Esophagus squamous epithelium (tissue), 5 donors: ENCODE data around the gene KLHL5. TPM values are rescaled to one million over a fixed set of nuclear protein-coding genes. Genes with fewer than 3 reads are reported as not detected.

Experiments
- DNase-seq: peaks from one replicate; lab custom pipeline; 2025; lab: John Stamatoyannopoulos, UW
- H3K27ac ChIP-seq, 4 donors: fragments of 200-600 bp; sonication (generic); one replicate each; pipeline ENCODE4 v1.5.1; 2016 to 2019; ENCODE audit warnings: mild to moderate bottlenecking in 1 of 4
- H3K27me3 ChIP-seq, 4 donors: fragments of 200-600 bp; sonication (generic); 1 replicate in 3 of 4; 2 replicates in 1 of 4; pipeline versions ENCODE4 v1.5.1 to v1.6.0; 2017 to 2021; ENCODE audit warnings: antibody characterized with exemption in 1 of 4
- H3K36me3 ChIP-seq, 3 donors: fragments of 200-600 bp; sonication (generic); one replicate each; pipeline ENCODE4 v1.5.1; 2016 to 2019
- H3K4me1 ChIP-seq, 3 donors: fragments of 200-600 bp; sonication (generic); one replicate each; pipeline ENCODE4 v1.5.1; 2017 to 2019
- H3K4me3 ChIP-seq, 4 donors: fragments of 200-600 bp; sonication (generic); 1 replicate in 3 of 4; 2 replicates in 1 of 4; pipeline ENCODE4 v1.5.1; 2016 to 2019; ENCODE audit warnings: mild to moderate bottlenecking in 2 of 4, moderate library complexity in 1 of 4
- H3K9me3 ChIP-seq, 3 donors: fragments of 200-600 bp; sonication (generic); one replicate each; pipeline ENCODE4 v1.5.1; 2016 to 2019
- POLR2A ChIP-seq, 4 donors: fragments of 450-650 bp; IDR thresholded peaks; one replicate each; pipeline ENCODE4 v1.6.1; 2017; ENCODE audit warnings: antibody characterized with exemption in 4 of 4, mild to moderate bottlenecking in 4 of 4, moderate library complexity in 3 of 4
- WGBS, 2 donors: methylation state at CpG; one replicate each; pipeline ENCODE4 v1.1.5; 2018; 5-methylcytosine and 5-hydroxymethylcytosine counted together
- intact Hi-C: fragments of 100-400 bp; cut with DNase I; formaldehyde crosslinking; loops from one replicate; pipeline ENCODE4 v1.15.0; 2022
- total RNA-seq, 4 donors: library from RNA; depleted of rRNA; stranded (reverse); fragments of >200 nt; gene quantifications; one replicate each; pipeline ENCODE4 v1.1.0, GENCODE V29; 2016
- TF ChIP-seq, protein P1 (sequence below), 6 experiments: fragments of 450-650 bp in 4 of 6; fragments of 200-600 bp in 2 of 6; sonication (generic) in 2 of 6; IDR thresholded peaks; one replicate each; pipeline ENCODE4 v1.5.1; 2016 to 2019; ENCODE audit warnings: antibody characterized with exemption in 6 of 6, mild to moderate bottlenecking in 4 of 6, moderate library complexity in 4 of 6
- donor health status: DM: yes; HTN: yes; CAD: no.

Gene KLHL5, protein sequence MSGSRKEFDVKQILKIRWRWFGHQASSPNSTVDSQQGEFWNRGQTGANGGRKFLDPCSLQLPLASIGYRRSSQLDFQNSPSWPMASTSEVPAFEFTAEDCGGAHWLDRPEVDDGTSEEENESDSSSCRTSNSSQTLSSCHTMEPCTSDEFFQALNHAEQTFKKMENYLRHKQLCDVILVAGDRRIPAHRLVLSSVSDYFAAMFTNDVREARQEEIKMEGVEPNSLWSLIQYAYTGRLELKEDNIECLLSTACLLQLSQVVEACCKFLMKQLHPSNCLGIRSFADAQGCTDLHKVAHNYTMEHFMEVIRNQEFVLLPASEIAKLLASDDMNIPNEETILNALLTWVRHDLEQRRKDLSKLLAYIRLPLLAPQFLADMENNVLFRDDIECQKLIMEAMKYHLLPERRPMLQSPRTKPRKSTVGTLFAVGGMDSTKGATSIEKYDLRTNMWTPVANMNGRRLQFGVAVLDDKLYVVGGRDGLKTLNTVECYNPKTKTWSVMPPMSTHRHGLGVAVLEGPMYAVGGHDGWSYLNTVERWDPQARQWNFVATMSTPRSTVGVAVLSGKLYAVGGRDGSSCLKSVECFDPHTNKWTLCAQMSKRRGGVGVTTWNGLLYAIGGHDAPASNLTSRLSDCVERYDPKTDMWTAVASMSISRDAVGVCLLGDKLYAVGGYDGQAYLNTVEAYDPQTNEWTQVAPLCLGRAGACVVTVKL
- 10 to 100 TPM in 3 of 4 donors, 1 to 10 TPM in 1; 4.6 to 47.3 (median 18.9) TPM for total RNA-seq

DNA sequence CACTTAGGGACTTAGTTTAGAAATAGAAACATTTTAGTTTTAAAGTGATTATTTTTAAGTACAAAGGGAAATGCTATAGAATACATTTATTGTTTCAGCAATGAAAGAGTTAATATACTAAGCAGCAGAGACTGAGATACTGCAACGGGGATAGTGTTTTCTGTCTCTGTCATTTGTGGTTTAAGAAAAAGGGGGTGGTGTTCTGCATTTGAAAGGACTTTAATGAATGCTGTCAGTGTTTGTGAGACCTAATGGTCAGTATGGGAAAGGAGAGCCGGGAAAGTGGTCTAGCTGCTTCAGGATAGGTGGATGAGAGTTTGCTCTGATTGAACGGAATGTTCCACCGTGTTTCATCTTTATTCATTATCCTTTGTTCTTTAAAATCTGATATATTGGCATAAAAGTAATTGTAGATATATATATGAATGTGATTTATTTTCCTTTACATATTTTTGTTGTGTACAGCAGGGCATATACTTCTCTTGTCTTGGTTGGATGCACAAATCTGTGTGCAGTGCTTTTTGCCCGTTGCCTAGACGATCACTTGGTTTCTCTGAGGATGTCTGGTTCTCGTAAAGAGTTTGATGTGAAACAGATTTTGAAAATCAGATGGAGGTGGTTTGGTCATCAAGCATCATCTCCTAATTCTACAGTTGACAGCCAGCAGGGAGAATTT, at the start of gene KLHL5:
TSS of gene KLHL5 (plus strand) at position 139 of the 676 bp plus-strand sequence. CDS start at position 560, 421 bp downstream.
- H3K27me3 ChIP-seq, result no peaks in the 10 kb centered on the region
- no peak within 1 kb of the TSS for H3K27ac ChIP-seq
- intact Hi-C loops, result no loop called here
- WGBS, 2 donors, result 66 to 67% methylated on average over 7 of the region's 7 CpGs
- TF ChIP-seq, protein P1, sequence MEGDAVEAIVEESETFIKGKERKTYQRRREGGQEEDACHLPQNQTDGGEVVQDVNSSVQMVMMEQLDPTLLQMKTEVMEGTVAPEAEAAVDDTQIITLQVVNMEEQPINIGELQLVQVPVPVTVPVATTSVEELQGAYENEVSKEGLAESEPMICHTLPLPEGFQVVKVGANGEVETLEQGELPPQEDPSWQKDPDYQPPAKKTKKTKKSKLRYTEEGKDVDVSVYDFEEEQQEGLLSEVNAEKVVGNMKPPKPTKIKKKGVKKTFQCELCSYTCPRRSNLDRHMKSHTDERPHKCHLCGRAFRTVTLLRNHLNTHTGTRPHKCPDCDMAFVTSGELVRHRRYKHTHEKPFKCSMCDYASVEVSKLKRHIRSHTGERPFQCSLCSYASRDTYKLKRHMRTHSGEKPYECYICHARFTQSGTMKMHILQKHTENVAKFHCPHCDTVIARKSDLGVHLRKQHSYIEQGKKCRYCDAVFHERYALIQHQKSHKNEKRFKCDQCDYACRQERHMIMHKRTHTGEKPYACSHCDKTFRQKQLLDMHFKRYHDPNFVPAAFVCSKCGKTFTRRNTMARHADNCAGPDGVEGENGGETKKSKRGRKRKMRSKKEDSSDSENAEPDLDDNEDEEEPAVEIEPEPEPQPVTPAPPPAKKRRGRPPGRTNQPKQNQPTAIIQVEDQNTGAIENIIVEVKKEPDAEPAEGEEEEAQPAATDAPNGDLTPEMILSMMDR (IDR thresholded peaks at IDR 0.05), result no peak
- TF ChIP-seq POLR2A (IDR thresholded peaks at IDR 0.05), result no peak
- peaks cover 0 to 14% (median 0%) of the 10 kb centered on the region in 3 donors for H3K4me1 ChIP-seq
- no peaks in the 10 kb centered on the region for H3K36me3 ChIP-seq
- no peak for DNase-seq
- no peak within 1 kb of the TSS for H3K4me3 ChIP-seq
- H3K9me3 ChIP-seq, result no peaks in the 10 kb centered on the region

DNA sequence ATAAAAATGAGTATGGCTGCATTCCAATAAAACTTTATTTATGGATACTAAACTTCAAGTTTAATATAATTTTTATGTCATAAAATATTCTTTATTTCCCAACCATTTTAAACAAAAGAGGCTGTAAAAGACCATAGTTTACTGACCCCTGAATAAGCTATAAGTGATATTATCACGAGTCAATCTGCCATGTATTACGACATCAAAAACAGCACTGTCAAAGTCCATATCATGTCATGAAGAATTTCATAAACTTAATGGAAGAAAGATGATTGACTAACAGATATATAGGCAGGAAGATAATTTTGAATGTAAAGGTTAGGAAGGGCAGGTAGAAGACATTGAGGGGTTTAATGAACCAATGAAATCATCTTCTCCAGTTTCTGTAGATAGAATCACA, 48.0 kb upstream of the KLHL5 start:
- no peak for DNase-seq
- H3K4me3 ChIP-seq, result no peak overlapping the region
- intact Hi-C loops, result no loop called here
- WGBS, 2 donors, result 81 to 86% methylated on average over 2 of the region's 2 CpGs
- TF ChIP-seq, protein P1 (IDR thresholded peaks at IDR 0.05), result no peak
- no peak for TF ChIP-seq POLR2A (IDR thresholded peaks at IDR 0.05)
- no peaks in the 10 kb centered on the region for H3K4me1 ChIP-seq
- no peak overlapping the region for H3K27ac ChIP-seq
- H3K27me3 ChIP-seq, result no peaks in the 10 kb centered on the region
- no peaks in the 10 kb centered on the region for H3K36me3 ChIP-seq
- no peaks in the 10 kb centered on the region for H3K9me3 ChIP-seq

DNA sequence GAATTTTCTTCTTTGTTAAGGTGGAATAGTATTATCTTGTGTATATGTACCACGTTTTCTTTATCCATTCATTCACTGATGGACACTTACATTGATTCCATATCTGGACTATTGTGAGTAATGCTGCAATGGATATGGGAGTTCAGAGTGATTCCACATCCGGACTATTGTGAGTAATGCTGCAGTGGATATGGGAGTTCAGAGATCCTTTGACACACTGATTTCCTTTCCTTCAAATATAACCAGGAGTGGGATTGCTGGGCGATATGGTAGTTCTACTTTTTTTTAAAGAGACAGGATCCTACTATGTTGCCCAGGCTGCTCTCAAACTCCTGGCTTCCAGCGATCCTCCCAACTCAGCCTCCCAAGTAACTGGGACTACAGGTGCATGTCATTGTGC, 41.9 kb upstream of the KLHL5 start:
- H3K27me3 ChIP-seq, result no peaks in the 10 kb centered on the region
- intact Hi-C loops, result no loop called here
- H3K9me3 ChIP-seq, result no peaks in the 10 kb centered on the region
- TF ChIP-seq, protein P1 (IDR thresholded peaks at IDR 0.05), result no peak
- TF ChIP-seq POLR2A (IDR thresholded peaks at IDR 0.05), result no peak
- H3K36me3 ChIP-seq, result no peaks in the 10 kb centered on the region
- DNase-seq, result no peak
- H3K4me3 ChIP-seq, result no peak overlapping the region
- WGBS, 2 donors, result 81 to 86% methylated on average over 4 of the region's 4 CpGs
- H3K27ac ChIP-seq, result no peak overlapping the region
- no peaks in the 10 kb centered on the region for H3K4me1 ChIP-seq

DNA sequence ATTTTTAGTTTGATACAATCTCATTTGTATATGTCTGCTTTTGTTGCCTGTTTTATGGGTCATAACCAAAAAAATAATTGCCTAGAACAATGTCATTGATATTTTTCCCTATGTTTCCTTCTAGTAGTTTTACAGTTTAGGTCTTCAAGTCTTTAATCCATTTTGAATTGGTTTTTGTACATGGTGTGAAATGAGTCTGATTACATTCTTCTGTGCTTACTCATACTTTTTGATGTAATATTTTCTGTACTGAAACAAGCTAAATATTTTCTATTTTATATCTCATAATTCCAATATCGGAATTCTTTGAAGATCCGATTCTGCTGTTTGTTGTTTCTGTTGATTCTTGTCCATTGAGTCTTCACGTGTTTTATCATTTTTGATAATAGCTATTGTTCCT, 40.4 kb upstream of the KLHL5 start:
- 84 to 95% methylated on average over 3 of the region's 3 CpGs for WGBS, 2 donors
- H3K36me3 ChIP-seq, result no peaks in the 10 kb centered on the region

More for the DNA sequence above, 40.4 kb upstream of the KLHL5 start:
- intact Hi-C loops, result no loop called here
- DNase-seq, result no peak
- TF ChIP-seq, protein P1 (IDR thresholded peaks at IDR 0.05), result no peak
- no peak for TF ChIP-seq POLR2A (IDR thresholded peaks at IDR 0.05)
- Histone ChIP-seq H3K27me3 (no peaks in the 10 kb centered on the region), H3K27ac (no peak overlapping the region), H3K4me1 (no peaks in the 10 kb centered on the region), H3K9me3 (no peaks in the 10 kb centered on the region), H3K4me3 (no peak overlapping the region)
